NCI-H1417 (cell line): ENCODE data around the gene TTC4.

Experiments
- DNase-seq, 3 experiments: peaks; one replicate each; lab custom pipeline; 2025; lab: John Stamatoyannopoulos, UW

The TTC4 gene, protein sequence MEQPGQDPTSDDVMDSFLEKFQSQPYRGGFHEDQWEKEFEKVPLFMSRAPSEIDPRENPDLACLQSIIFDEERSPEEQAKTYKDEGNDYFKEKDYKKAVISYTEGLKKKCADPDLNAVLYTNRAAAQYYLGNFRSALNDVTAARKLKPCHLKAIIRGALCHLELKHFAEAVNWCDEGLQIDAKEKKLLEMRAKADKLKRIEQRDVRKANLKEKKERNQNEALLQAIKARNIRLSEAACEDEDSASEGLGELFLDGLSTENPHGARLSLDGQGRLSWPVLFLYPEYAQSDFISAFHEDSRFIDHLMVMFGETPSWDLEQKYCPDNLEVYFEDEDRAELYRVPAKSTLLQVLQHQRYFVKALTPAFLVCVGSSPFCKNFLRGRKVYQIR

DNA sequence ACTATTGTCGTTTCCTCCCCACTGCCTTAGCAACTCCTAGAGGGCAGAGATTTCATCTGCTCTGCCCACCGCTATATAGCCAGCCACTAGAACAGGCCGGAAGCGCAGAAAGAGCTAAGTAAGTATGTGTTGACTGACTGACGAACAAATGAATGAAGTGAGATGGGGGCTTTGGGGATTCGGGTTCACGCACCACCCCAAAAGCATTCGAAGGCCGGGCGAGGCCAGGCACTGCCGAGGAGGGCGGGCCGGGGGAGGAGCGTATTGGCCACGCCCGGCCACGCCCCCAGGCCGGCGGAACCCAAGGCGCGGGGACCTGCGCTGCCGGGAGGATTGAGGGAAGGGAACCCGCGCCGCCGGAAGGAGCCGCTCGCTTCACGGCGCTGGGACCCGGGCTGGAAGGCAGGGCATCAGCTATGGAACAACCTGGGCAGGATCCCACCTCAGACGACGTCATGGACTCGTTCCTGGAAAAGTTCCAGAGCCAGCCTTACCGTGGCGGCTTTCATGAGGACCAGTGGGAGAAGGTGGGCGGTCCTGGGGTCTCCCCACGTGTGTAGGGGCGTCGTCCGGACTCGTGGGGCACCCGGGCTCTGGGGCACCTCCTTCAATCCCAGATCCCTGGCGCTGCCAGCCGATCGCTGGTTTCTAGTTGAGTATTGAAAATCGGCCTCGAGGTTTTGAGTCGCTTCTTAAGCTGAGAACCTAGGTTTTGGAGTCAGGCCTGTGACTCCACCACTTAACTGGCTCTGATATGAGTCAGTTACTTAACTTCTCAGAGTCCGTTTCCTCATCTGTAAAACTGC, at the start of gene TTC4:
Gene TTC4 (plus strand): TSS at position 369 of the 806 bp plus-strand sequence. CDS start 48 bp downstream, at position 417.
- DNase-seq, result peak; percentile 83 to 88 (median 85)

DNA sequence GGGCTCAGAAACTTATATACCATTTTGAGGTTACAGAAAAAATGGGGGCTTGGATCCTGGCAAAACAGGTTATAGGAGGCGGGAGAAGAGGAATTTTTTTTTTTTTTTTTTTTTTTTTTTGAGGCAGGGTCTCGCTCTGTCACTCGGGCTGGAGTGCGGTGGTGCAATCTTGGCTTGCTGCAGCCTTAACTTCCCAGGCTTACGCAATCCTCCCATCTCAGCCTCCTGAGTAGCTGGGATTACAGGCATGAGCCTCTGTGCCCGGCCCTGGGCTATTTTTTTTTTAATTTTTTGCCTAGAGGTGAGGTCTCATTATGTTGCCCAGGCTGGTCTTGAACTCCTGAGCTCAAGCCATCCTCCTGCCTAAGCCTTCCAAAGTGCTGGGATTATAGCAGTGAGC, 49.3 kb upstream of the TTC4 start:
- DNase-seq, result no peak

DNA sequence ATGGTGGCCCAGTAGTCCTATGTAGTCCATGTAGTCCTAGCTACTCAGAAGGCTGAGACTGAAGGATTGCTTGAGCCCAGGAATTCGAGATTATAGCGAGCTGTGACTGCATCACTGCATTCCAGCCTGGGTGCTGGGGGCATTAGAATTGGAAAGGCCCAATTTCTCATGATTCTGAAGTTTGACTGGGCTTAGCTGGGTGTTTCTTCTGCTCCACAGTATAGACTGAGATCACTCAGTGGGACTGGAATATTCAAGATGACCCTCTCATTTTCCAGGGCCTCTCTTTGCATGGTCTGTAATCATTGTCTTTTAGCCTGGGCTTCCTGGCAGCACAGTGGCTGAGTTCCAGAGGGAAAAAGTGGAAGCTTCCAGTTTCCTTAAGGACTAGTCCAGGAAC, 47.9 kb upstream of the TTC4 start:
- DNase-seq, result no peak

DNA sequence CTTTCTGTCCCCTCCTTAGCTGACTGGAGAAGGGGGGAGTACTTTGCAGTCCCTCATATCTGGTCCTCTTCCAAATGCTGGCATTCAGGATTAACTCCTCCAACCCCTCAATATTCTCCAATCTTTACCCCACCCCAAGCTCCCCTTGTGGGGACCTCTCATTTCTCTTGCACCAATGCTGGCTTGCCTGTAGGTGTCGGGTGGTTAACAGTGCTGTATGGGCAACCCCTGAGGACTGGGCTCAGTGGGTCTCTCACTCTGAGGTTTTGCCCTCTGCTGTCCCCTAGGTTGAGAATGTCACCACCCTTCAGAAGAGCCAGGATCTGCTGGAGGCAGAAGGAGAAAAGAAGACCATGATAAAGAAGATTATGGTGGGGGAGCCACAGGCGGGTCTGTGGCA, 47.1 kb upstream of the TTC4 start:
- DNase-seq, result no peak

DNA sequence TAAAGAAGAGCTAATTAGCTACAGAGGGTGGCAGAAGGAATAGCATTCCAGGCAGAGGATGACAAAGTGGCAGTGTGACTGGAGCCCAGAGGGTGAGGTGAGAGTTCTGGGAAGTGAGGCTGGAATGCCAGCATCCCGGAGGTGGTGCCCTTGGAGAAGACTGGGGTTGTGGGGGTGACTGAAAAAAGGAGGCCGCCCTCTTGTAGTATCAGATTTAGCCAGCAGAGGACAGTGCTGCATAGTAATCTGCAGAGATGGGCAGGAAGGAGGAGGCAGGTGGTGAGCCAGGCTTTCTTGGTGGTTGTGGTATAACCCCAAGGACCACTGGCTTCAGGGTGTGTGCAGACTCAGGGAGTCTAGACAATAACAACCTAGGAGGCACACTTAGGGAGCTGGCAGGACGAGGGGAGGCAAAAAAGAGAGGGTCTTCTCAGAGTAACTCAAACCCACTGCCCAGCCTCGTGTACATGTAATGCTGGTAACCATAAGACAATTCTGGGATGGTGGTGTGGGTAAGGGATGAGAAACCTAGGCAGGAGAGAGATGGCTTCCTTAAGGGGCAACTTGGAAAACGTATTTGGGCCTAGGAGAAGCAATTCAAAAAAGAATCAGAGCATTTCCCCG, 43.6 kb upstream of the TTC4 start:
- DNase-seq, result peak; percentile 46 to 77 (median 55)

DNA sequence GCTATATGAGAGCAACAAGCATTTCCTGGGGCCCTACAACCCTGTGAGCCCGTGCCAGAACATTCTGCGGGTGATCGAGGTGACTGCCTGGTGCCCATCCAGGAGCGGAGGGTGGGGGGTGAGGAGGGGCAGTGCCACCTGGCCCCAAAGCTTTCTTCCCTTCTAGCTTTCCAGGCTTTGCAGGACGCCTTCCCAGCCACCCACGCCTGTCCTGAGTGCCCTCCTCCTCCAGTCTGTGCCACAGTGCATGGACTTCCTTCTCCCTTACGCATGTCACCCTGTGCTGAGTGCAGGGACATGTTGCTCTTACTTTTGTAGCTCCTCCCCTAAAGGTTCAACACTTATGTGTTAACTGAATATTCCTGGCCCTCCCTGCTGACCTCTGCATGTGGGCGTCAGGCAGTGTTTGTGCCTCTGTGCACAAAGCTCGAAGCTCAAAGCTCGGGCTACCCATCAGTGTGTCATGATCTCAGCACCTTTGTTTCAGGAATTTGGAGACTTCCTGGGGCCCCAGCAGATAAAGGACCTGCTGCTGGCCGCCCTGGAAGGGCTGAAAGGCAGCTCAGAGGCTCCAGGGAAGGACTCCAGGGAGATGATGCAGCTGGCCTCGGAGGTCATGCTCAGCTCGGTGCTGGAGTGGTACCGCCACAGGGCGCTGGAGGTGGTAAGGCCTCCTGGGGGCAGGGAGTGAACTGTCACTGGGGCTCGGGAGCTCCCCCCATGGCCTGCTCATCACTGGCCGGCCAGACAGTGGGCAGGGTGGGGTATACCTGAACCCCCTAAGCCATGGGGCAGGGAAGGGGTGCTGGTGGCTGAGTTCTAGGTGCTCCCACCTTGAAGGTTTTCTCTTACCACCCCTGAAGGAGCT, 36.7 kb upstream of the TTC4 start:
- no peak for DNase-seq

DNA sequence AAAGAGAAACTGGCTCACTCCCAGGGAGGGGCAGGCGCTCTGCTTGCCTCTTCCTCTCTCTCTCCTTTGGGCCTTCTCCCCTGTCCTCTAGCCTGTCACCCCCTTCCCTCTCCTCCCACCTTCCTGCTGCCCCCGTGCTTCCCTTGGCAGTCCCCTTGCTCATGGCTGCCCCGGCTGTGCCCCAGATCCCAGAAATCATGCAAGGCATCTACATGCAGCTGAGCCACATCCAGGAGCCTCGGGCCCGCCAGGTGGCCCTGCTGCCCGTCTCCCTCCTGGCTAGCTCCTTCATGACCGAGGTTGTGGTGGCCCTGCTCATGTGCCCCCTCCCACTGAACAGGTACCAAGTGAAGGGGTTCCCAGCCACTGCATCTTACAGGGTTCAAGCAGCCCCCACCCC, 36.0 kb upstream of the TTC4 start:
- no peak for DNase-seq

DNA sequence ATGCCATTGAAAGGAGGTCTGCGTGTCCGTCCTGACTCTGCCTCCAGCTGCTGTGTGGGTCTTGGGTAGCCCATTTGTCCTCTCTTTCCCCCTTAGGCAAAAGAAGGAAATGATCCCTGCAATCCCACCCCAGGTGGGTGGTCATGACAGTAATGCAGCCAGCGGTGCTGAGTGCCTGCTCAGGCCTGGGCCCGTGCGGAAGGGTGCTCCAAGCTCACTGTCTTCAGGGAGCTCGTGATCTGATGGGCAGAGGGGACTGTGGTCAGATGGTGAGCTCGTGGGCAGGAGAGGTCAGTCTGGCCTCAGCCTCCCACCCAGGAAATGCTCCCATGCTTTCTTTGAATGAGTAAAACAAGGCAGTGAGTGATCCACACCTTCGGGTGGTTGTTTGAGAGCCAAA, 35.3 kb upstream of the TTC4 start:
- DNase-seq, result no peak

DNA sequence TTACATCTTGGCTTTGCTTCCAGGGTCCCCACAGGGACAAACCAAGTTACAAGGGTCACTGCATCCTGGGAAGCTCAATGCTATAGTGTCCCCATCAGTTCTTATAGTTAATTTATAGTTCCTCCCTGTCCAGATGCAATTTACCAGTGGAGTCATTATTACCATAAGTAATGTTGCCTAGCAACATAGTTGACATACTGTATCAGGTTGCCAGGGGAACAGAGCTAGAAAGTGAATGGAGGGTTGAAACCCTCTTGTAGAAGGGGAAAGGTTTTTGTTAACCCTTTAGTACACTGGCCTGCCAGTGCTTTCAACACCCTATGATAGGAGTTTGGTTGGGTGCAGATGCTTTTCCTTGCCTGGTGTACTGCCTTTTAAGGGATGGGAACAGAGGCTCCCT, 34.3 kb upstream of the TTC4 start:
- DNase-seq, result peak; percentile 60 to 94 (median 77)

DNA sequence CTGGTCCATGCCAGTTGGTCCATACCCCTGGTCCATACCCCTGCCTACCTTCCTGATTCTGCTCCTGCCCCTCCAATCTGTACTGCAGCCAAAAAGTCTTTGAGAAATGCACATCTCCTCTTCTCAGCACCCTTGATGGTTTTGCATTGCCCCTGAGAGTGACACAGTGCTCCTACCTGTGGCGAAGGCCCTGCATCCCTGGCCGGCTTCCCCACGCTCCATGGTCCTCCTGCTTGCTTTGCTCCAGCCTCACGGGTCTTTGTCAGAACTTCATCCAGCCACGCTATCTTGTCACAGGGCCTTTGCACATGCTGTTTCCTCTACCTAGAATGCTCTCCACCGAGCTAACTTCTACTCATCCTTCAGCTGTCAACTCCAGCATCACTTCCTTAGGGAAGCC, 32.2 kb upstream of the TTC4 start:
- DNase-seq, result no peak

DNA sequence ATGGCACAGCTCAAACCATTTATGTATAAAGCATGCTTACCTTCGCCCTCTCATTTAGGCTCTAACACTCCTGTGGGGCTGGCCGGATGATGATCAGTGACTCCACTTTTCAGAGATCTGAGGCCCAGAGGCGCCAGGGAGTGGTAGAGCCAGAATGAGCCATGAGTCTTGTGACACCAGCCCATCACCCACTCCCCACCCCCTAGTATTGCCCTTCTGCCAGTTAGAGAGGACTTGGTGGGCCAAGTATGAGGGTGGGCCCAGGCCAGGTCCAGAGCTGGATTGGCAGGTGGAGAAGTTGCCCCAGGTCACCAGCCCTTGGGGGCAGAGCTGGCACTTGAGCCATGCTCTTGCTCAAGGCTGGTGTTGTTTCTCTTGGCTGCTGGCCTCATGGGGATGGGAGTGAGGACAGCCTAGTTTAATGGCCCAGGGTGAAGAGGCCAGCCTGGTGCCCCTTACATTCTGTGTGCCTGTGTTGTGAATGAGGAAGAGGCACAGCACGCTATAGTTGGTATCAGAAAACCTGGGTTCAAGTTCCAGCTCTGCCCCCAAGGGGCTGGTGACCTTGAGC, 30.2 kb upstream of the TTC4 start:
- no peak for DNase-seq

DNA sequence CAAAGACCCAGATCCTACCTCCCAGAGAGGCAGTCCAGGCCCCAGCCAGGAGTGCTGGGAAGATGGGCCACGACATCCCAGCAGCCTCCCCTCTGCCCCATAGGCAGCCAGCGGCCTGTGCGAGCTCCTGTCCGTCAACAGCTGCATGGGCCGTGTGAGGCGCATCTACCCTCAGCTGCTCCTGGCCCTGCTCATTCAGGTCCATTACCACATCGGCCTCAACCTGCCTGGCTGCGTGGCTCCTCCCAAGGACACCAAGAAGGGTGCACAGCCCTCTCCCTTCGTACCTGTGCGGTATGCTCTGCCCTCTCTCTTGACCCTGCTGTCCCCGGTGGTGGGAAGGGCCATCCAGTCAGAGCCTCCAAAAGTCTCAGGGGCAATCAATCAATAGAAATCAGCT, 29.5 kb upstream of the TTC4 start:
- DNase-seq, result no peak

DNA sequence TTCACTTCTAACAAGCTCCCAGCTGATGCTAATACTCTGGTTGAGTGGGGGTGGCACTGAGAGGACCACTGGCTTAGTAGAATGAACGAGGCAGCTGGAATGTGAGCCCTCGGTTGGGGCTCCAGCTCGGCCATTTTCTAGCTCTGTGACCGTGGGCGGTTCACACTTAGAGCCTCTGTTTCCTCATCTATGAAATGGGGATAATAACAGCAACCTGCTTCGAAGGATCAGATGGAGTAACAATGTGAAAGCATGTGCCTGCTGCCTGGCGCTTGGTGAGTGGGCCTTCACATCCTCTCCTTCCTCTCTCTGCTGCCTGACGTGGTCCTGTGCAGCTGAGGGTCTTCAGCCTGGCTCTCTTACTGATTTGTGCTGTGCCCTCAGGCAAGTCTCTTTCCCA, 20.9 kb upstream of the TTC4 start:
- DNase-seq, result no peak

DNA sequence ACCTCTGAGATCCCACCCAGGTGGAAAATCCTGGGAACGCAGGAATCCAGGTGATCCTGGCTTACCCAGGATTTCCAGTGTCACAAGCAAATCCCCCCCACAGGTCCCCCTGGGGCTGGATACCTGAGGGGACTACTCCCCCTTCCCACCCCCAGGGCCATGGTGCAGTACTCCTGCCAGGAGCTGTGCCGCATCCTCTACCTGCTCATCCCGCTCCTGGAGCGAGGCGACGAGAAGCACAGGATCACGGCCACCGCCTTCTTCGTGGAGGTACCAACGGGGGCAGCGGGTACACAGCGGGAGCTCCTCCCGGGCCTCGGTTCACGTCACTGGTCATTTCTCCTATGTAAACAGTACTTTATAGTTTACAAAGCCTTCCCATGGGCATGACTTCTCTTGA, 20.4 kb upstream of the TTC4 start:
- DNase-seq, result no peak

DNA sequence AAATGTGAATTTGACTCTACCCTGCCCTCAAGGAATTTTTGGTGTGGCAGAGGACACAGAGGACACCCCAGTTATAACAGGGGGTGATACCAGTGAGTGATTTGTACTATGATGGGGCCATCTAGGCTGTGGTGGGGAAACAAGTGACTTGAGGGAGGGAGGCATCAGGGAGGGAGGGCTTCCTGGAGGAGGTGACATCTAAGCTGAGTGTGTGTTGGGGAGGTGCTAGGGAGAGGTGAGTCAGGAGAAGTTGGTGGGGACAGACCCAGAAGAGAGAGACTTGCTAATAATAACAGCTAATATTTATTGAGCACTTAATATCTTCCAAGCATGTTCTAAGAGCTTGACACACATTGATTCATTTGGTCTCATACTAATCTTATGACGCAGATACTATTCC, 19.9 kb upstream of the TTC4 start:
- no peak for DNase-seq

DNA sequence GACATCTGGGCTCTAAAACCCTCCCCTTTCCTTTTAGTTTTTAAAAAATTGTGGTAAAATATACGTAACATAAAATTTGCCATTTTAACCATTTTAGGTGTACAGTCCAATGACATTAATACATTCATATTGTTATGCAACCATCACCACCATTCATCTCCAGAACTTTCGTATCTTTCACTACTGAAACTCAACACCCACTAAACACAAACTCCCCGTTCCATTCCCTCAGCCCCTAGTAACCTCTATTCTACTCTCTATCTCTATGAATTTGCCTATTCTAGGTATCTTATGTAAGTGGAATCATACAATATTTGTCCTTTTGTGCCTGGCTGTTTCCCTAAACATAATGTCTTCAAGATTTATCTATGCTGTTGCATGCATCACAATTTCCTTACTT, 19.4 kb upstream of the TTC4 start:
- no peak for DNase-seq

DNA sequence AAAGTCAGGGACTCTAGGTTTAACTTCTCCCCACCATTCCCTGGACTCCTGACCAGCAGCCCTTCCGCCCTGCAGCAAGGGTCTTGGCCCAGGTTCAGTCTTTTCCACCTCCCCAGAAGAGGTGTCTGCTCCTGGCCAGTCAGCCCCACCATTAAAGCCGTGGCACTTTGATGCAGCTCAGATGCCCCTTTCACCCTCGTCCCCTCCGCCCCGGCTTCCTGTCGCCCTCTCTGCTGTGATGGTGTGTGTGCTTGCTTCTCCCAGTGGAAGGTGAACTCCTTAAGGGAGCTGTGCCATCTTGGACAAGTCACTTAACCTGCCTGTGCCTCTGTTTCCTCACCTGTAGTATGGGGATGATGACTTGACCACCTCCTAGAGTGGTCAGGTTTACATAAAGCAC, 17.8 kb upstream of the TTC4 start:
- no peak for DNase-seq

DNA sequence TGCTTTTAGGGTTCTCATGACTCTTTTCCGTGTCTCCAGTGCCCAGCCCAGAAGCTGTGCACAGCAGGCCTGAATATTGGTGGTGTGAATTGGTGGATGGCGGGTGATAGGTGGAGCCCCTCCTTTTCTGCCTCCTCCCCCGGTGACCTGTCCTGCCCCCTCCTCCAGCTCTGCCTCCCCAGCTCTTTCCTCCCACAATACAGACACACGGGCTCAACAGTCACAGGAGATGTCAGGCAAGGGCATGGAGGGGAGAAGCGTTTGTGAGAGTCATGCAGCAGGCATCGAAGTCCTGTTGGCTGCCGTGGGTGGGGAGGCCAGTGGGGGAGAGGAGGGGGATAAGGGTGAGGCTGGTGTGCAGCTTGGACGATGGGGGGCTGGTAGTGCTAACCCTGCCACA, 17.3 kb upstream of the TTC4 start:
- DNase-seq, result no peak

DNA sequence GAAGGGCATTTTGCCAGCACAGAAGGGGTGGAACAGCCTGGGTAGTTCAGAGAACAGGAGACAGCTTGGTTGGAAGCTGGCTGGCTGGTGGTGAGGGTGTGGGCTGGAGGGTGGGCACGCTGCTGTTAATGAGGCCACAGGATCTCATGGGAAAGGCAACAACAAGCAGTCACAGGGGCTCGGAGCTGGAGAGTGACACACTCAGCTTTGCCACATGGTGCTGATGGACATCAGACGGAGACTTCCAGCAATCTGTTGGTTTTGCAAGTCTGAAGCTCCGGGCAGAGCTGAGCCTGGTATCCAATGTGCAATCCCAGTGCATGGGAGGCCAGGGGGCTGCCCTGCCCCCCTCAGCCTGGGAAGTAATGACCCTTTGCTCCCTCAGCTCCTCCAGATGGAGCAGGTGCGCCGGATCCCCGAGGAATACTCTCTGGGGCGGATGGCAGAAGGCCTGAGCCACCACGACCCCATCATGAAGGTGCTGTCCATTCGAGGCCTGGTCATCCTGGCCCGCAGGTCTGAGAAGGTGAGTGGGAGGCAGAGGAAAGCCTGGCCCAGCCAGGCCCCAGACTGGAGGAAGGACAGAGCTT, 15.6 kb upstream of the TTC4 start:
- DNase-seq, result no peak

DNA sequence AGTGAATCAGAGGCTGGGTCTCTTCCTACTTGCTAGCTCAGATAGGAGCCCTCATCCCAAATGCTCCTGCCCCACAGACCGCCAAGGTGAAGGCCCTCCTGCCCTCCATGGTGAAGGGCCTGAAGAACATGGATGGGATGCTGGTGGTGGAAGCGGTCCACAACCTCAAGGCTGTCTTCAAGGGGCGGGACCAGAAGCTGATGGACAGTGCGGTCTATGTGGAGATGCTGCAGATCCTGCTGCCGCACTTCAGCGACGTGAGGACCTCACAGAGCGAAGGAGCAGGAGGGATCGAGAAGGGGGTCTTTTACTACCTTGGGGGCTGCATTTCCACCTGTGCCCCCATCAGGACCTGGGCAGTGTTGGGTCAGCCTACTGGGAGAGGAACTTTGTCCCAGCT, 14.6 kb upstream of the TTC4 start:
- no peak for DNase-seq

DNA sequence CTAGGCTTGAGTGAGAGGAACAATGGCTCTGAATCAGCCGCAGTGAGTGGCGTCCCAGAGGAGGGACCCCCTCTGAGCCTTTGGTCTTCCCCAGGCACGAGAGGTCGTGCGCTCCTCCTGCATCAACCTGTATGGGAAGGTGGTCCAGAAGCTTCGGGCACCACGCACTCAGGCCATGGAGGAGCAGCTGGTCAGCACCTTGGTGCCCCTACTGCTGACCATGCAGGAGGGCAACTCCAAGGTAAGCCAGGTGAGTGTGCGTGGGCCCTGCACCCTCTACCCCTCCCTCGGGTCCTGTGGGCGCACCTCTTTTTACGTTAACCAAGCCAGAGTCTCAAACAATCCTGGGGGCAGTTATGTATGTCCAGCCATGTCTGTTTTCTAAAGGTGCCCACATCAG, 13.7 kb upstream of the TTC4 start:
- no peak for DNase-seq
